Body of pancreas (tissue), 4 donors: ENCODE measurements around the gene SYT2.

Experiments
- CTCF ChIP-seq, 7 experiments: fragments of 450-650 bp in 4 of 7; fragments of 200-600 bp in 3 of 7; sonication (generic) in 3 of 7; IDR thresholded peaks; one replicate each; pipeline ENCODE4 v1.5.1; 2016 to 2019; ENCODE audit warnings: antibody characterized with exemption in 7 of 7
- POLR2A ChIP-seq, 3 donors: fragments of 450-650 bp; IDR thresholded peaks; one replicate each; pipeline ENCODE4 v1.6.1; 2016; ENCODE audit warnings: antibody characterized with exemption in 3 of 3, mild to moderate bottlenecking in 2 of 3

- TF ChIP-seq POLR2A (IDR thresholded peaks at IDR 0.05) (no peak), CTCF (IDR thresholded peaks at IDR 0.05) (no peak)
These were observed 93.8 kb downstream of the SYT2 start for GRCh38 chr1:202616355-202616915.
